Ishikawa (cell line): Measurements from ENCODE around the gene CCDC154.
A peak's percentile ranks its signal among the peaks of the same experiment; 100 is the strongest.

Experiments
- CEBPB ChIP-seq: IDR thresholded peaks from 2 replicates; pipeline ENCODE4 v1.6.1; 2012
- CREB1 ChIP-seq: IDR thresholded peaks from 2 replicates; pipeline ENCODE4 v1.6.1; 2012; ENCODE audit warnings: low read depth
- EGR1 ChIP-seq: IDR thresholded peaks from 2 replicates; pipeline ENCODE4 v1.6.1; 2012
- EP300 ChIP-seq: IDR thresholded peaks from 2 replicates; pipeline ENCODE4 v1.6.1; 2012; ENCODE audit warnings: borderline replicate concordance
- FOXM1 ChIP-seq: IDR thresholded peaks from 2 replicates; pipeline ENCODE4 v1.6.1; 2012; ENCODE audit warnings: low read depth, borderline replicate concordance
- MAX ChIP-seq: IDR thresholded peaks from 2 replicates; pipeline ENCODE4 v1.6.1; 2012
- NFIC ChIP-seq: IDR thresholded peaks from 2 replicates; pipeline ENCODE4 v1.6.1; 2012
- RAD21 ChIP-seq: IDR thresholded peaks from 2 replicates; pipeline ENCODE4 v1.6.1; 2012; ENCODE audit warnings: low read depth
- REST ChIP-seq: IDR thresholded peaks from 2 replicates; pipeline ENCODE4 v1.6.1; 2012; ENCODE audit warnings: low read depth, mild to moderate bottlenecking
- TAF1 ChIP-seq: IDR thresholded peaks from 2 replicates; pipeline ENCODE4 v1.6.1; 2012; ENCODE audit warnings: low read depth, mild to moderate bottlenecking
- TCF12 ChIP-seq: IDR thresholded peaks from 2 replicates; pipeline ENCODE4 v1.6.1; 2012; ENCODE audit warnings: low read depth
- TEAD4 ChIP-seq: IDR thresholded peaks from 2 replicates; pipeline ENCODE4 v1.6.1; 2012
- USF1 ChIP-seq: IDR thresholded peaks from 2 replicates; pipeline ENCODE4 v1.6.1; 2012
- YY1 ChIP-seq: IDR thresholded peaks from 2 replicates; pipeline ENCODE4 v1.6.1; 2012; ENCODE audit warnings: low read depth
- ZBTB7A ChIP-seq: IDR thresholded peaks from 2 replicates; pipeline ENCODE4 v1.6.1; 2012; ENCODE audit warnings: low read depth

Gene CCDC154

GRCh38 chr16:1474082-1474795 is 29.9 kb upstream of the CCDC154 start:
- no peak for TF ChIP-seq TCF12

GRCh38 chr16:1472974-1473373 is 28.6 kb upstream of the CCDC154 start:
- TF ChIP-seq YY1 (no peak), EP300 (no peak), MAX (no peak), USF1 (no peak), FOXM1 (no peak), EGR1 (no peak)

- no peak for TF ChIP-seq CEBPB
- no peak for TF ChIP-seq TAF1
- no peak for TF ChIP-seq USF1
- no peak for TF ChIP-seq EP300
Measured at GRCh38 chr16:1471569-1472194, 27.3 kb upstream of the CCDC154 start.

- TF ChIP-seq EGR1 = peak; percentile 69
- no peak for TF ChIP-seq CREB1
Measured at GRCh38 chr16:1470481-1471251, 26.3 kb upstream of the CCDC154 start.

- TF ChIP-seq MAX (no peak), CEBPB (no peak), USF1 (no peak), RAD21 (no peak), FOXM1 (no peak), TCF12 (no peak), TAF1 (no peak), TEAD4 (no peak), EGR1 (no peak), NFIC (no peak), YY1 (no peak), ZBTB7A (no peak), EP300 (no peak), REST (no peak), CREB1 (no peak)
Measured at GRCh38 chr16:1469693-1470201, 25.4 kb upstream of the CCDC154 start.

- TF ChIP-seq TCF12 (no peak), TAF1 (no peak), REST (no peak), TEAD4 (no peak), ZBTB7A (no peak), FOXM1 (no peak), MAX (no peak), CEBPB (no peak), USF1 (no peak)
Measured at GRCh38 chr16:1468426-1468810, 24.1 kb upstream of the CCDC154 start.
